Amniotic epithelial cell (primary cell): ENCODE results near the gene CD52.
"Not testable (repeated sequence)": the region's sequence is repeated elsewhere in the genome, so short reads cannot be mapped to it uniquely, and the experiment has no call there.

Source experiments
- DNase-seq: peaks from one replicate; pipeline ENCODE4 v3.0.0-alpha.2; 2010; ENCODE audit warnings: low read depth

Gene CD52

DNA sequence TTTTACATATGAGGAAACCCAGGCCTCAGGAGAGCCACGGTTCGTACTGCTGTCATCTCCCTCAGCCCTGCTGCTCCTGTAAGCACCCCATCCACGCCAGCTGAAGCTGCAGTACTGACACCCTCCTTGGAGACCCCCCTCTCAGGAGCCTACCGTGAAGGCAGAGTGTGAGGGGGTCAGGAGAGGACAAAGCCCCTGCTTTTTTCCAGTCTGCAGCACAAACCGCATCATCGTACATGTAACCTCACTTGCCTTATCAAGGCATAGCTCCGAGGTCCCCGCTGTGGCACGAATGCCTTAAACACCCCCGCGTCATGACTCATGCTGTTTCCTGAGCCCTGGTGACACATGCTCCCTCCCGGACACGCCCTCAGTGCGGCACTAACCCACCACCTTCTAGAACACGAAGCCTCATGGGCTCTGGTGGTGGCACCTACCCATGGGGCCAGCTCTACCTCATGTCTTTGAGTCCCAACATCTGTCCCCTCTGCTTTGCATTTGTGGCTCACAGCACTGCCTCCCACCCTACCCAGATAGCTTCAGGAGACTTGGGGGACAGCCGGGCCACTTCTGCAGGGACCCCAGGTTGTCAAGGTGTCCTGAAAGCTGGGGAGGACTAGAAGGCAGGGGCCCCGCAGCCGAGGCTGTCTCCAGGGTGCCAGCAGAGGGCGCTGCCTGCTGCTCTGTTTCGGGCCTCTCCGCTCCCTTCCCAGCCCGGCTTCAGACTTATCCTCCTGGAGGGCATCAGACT, 33.0 kb upstream of the CD52 start:
- peak; percentile 85 for DNase-seq

DNA sequence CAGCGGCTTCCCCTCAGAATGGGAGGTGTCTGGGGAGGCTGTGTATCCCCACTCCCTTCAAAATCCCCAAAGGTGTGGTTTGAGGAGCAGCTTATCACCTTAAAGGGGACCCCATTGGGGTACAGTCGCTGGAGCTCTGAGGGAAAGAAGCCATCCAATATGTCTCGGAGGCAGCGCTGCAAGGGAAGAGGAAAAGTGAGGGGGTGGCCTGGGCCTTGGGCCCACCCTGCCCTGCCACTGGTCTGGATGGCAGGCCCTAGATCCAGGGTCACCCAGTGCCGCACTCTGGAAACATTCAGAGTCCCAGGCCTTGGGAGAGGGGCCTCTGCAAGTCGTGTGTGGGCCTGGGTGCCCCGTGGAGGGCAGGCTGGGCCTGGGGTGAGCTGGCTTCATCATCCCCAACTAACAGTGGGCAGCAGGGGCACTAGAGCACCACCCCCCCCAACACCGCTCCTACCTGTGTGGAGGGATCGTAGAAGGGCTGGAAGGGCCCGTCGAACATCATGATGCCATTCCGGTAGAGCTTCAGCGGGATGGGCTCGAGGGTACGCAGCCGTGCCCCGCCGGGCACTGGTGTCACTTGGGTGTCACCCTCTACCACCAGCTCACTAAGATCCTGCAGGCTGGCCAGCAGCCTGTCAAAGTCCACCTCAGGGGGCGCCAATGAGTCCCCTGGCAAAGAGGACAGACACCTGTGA, 32.2 kb upstream of the CD52 start:
- DNase-seq = no peak

GRCh38 chr1:26286064-26286416, 31.7 kb upstream of the CD52 start:
- no peak for DNase-seq

DNA sequence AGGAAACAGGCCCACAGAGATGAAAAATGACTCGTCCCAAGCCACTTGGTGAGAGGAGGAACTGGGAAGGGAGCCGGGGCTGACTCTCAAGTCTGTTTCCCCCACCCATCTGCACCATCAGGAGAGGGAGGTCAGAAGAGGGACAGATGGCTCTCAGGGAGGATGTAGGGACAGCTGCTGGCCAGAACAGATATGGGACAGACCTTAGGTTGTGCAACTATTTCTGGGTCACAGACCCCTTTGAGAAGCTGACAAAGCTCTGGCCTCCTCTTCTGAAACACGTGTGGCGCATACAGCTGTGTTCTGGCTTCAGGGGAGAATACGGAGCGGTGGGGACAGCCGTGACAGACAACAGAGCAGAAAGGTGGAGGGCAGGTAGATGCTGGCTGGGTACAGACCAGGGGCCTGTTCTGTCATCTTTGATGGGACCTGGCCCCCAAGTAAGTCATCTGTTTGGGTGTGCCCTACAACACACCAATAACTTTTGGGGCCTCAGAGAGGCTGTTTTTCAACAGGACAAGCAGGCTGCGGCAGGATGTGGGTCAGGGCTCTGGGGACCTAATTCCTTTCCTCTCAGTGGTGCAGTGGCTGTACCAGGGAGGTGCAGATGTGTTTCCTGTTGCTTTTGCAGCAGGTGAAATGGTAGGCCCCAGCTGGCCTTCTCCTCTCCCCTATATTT, 30.6 kb upstream of the CD52 start:
- DNase-seq = no peak

- no peak for DNase-seq
Observed at GRCh38 chr1:26287811-26288210, 29.9 kb upstream of the CD52 start.

DNA sequence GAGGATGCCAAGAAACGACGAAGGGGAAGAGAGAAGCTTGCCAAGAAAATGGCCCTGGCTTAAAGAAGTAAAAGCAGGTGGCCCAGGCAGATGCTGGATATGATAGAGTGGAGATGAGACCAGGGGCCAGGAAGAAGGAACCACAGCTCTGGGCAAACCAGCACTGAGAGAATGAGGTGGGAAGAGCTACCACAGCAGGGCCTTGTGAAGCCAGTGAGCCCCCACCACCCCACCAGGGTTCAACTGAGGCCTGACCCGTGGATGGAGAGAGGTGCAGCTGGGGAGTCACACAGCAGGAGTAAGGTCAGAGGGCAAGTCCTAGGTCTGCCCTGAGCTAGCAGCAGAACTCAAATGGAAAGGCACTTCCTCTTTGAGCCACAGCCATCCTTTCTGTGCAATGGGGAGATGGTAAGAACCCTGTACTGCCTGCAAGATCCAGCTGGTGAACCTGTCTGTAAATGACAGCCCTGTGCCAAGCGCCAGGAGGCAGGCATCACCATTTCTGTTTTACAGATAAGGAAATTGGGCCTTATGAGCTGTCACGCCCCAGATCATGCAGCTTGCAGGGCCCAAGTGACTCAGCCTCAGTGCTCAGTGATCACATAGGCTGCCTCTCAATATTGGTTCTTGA, 29.3 kb upstream of the CD52 start:
- no peak for DNase-seq

- DNase-seq = no peak
Observed at GRCh38 chr1:26289158-26290059, 28.3 kb upstream of the CD52 start.

- no peak for DNase-seq
Observed at GRCh38 chr1:26290122-26290881, 27.5 kb upstream of the CD52 start.

DNA sequence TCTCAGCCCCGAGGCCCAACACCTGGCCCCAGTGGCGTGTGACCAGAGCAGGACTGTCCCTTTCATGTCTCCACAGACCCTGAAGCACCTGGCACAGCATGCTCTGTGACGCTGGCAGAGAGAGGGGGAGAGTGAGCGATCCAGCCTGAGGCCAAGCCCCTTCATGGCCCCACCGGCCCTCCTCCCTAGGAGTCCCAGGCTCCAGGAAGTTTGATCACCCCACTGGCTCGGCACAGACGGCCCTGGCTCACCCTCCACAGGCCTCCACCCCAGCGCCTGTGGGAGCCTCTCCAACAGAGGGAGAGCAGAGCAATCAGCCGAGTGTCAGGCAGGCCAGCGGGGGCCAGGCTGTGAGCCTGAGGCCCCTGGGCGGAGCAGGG, 26.9 kb upstream of the CD52 start:
- no peak for DNase-seq

DNA sequence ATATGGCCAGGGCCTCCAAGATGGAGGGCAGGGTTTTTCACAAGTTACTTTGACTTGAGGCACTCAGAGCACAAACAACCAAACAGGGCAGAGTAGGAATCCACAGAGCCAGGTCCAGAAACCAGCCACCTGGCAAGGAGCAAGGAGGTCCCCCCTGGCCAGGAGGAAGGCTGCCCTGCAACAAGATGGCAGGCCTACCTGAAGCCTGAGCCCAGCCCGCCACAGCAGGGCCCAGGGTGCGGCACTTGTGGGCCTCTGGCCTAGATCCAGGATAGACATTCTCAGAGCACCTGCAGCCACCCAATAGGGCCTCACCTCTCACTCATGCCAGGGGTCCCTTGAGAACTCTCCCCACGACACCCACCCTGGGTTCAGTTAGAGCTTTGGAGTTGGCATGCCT, 26.3 kb upstream of the CD52 start:
- DNase-seq = no peak

GRCh38 chr1:26291939-26292338, 25.8 kb upstream of the CD52 start:
- no peak for DNase-seq

GRCh38 chr1:26292735-26293134, 25.0 kb upstream of the CD52 start:
- DNase-seq = not testable (repeated sequence)

- DNase-seq = no peak
Observed at GRCh38 chr1:26293911-26294463, 23.8 kb upstream of the CD52 start.

GRCh38 chr1:26295194-26296138, 22.3 kb upstream of the CD52 start:
- no peak for DNase-seq

- DNase-seq = no peak
Observed at GRCh38 chr1:26296340-26297056, 21.3 kb upstream of the CD52 start.

- no peak for DNase-seq
Observed at GRCh38 chr1:26297057-26297790, 20.5 kb upstream of the CD52 start.

DNA sequence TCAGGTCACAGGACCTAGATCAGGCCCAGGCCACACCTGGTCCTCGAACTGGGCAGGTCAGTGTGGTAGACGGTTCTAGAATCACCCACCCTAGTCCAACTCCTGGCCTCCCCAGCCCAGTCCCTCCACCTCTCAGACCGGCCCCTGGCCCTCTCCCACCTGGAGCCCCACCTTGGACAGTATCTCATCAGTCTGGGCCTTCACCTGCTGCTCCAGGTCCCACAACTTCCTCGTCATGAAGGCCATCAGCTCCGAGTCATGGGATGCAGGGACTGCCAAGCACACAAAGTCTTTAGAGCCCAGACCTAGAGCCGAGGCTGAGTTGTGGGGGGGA, 20.0 kb upstream of the CD52 start:
- no peak for DNase-seq

GRCh38 chr1:26300578-26301275, 17.0 kb upstream of the CD52 start:
- DNase-seq = no peak
